A204.1 (cell line): ENCODE results near the gene ZNF101.

ENCODE experiments used
- FAIRE-seq: peaks from 2 replicates; lab custom pipeline; 2012; peaks lifted over from hg19 to GRCh38; lab: Jason Lieb, UNC

The ZNF101 gene

DNA sequence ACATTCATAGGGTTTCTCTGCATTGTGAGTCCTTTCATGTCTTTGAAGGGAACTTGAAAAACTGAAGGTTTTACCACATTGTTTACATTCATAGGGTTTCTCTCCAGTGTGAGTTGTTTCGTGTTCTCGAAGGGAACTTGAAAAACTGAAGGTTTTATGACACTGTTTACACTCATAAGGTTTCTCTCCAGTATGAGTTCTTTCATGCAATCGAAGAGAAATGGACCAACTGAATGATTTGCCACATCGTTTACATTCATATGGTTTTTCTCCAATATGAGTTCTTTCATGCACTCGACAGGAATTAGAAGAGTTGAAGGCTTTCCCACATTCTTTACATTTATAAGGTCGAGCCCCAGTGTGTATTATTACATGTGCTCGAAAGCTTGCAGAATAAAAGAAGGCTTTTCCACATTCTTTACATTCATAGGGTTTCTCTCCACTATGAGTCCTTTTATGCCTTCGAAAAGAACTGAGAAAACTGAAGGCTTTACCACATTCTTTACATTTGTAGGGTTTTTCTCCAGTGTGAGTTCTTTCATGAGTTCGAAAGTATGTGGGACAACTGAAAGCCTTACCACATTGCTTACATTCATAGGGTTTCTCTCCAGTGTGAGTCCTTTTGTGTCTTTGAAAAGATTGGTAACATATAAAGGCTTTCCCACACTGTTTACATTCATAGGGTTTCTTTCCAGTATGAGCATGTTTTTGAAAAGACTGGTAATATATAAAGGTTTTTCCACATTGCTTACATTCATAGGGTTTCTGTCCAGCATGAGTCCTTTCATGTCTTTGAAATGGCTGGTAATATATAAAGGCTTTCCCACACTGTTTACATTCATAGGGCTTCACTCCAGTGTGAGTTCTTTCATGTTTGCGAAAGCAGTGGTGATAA, 43.5 kb downstream of the ZNF101 start:
- FAIRE-seq = no peak

DNA sequence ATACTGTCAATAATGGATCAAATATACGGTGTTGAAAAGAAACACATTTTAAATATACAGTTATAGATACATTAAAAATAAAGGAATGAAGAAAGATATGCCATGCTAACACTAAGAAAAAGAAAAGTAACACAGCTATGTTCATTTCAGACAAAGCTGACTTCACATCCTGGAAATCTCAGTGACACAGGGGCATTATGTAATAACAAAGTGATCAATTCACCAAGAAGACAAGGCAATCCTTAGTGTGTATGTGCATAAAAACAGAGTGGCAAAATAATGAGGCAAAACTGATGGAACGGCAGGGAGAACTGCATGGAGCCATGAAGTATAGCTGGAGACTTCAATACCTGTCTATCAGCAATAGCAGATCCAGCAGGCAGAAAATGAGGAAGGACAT, 51.2 kb downstream of the ZNF101 start:
- no peak for FAIRE-seq

DNA sequence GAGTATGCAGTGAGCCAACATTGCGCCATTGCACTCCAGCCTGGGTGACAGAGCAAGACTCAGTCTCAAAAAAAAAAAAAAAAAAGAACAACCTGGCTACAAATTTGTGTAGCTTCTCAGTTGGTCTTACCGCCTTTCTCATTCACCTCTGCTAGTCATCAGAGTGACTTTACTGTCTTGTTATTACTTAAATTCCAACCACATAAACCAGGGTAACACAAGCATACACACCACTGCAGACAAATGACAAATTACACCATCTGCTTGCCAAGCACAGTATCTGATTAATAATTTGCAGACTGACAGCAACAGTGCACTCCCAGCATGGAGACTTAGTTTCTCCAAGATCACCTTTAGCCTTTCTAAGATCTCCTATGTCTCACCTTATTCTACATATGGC, 53.3 kb downstream of the ZNF101 start:
- FAIRE-seq = no peak

DNA sequence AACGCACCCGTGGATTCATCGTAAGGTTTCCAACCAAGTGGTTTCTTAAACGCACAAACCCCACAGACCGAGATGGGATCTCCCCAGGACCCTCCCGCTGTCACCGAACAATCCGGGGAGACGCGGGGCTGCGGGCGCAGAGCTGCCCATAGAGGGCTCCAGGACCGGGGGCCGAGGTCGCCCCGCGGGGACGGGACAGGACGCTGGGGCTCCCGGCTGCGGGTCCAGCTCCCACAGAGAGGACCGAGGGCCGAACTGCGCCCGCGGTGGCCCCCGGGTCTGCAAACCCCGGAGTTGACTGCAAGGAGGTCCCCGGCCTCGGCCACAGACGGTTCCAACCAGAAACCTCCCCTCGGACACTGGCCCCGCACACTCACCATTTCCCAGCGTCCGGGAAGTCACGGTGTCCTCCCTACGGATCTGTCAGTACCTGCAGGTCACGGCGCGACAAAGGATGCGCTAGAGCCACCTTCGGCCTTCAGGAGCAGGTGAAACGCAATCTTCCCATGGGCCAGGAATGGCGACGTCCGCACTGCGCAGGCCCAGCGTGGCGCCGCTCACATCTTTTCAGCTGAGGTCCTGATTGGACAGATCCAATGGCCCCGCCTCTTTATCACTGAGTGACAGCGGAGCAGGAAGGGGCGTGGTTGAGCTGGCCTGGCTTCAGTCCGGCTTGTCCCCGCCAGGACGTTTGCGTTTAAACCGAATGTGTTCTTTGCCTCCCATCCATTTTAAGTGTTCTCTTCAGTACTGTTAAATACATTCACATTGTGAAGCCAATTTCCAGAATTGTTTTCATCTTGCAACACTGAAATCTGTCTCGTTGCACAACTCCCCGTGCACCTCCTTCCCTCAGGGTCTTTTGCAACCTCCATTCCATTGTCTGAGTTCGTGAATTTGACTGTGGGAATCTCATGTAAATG, 64.2 kb downstream of the ZNF101 start, which contains the start of gene ZNF14:
Gene ZNF14 (minus strand): TSS at position 534 of the 923 bp plus-strand sequence. CDS start 154 bp downstream, at position 380.
- peak; percentile 94 for FAIRE-seq
